ENCODE data around the gene GORASP1. TPM values are rescaled to one million over a fixed set of nuclear protein-coding genes. Genes with fewer than 3 reads are reported as not detected.

The GORASP1 gene
- total and polyA plus RNA-seq, 2 experiments from 2014 or later: 69.3 to 135 TPM

DNA sequence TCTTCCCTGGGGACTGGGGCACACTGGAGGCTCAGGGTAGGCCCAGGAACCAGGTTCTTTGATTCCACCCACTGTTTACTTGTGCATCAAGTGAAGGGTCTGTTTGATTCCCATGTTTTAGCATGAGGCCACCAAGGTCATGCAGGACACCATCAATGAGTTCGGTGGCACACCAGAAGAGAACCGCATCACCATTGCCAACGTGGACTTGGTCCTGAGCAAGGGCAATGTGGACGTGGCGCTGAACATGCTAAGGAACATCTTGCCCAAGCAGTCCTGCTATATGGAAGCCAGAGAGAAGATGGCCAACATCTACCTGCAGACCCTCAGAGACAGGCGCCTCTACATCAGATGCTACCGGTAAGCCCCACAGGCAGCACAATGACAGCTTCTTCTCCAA, 21.5 kb upstream of the GORASP1 start:
- no peaks in the 10 kb centered on the region for H3K9me3 ChIP-seq (ENCODE audit: low read depth)
- no peaks in the 10 kb centered on the region for H3K27me3 ChIP-seq
- H3K4me1 ChIP-seq (ENCODE audit: low read depth): peaks cover 2% of the 10 kb centered on the region

DNA sequence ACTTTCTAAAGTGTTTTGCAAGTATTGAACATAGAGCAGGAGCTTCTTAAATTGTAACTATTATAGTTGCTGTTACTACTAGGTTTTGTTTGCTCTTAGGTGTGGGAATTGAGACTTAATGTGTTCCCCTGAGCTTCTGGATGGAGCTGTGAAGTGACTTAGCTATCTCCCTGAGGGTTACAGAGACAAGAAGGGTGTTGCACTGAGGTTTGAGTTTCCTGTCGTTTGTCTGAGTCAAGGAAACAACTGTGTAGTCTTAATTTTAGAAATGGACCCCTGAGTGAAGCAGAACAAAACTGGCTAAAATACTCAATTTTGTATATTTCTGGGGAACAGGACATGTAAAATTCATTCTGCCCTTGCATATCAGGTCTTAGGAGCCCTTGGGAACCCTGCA, 20.5 kb upstream of the GORASP1 start:
- H3K4me3 ChIP-seq: no peak overlapping the region
- no peak overlapping the region for H3K27ac ChIP-seq
- DNase-seq (ENCODE audit: low read depth in 1 of 2, low spot score in 1 of 2): no peak
- no peaks in the 10 kb centered on the region for H3K9me3 ChIP-seq (ENCODE audit: low read depth)
- no peaks in the 10 kb centered on the region for H3K36me3 ChIP-seq
- no peaks in the 10 kb centered on the region for H3K27me3 ChIP-seq
- TF ChIP-seq, protein P1, sequence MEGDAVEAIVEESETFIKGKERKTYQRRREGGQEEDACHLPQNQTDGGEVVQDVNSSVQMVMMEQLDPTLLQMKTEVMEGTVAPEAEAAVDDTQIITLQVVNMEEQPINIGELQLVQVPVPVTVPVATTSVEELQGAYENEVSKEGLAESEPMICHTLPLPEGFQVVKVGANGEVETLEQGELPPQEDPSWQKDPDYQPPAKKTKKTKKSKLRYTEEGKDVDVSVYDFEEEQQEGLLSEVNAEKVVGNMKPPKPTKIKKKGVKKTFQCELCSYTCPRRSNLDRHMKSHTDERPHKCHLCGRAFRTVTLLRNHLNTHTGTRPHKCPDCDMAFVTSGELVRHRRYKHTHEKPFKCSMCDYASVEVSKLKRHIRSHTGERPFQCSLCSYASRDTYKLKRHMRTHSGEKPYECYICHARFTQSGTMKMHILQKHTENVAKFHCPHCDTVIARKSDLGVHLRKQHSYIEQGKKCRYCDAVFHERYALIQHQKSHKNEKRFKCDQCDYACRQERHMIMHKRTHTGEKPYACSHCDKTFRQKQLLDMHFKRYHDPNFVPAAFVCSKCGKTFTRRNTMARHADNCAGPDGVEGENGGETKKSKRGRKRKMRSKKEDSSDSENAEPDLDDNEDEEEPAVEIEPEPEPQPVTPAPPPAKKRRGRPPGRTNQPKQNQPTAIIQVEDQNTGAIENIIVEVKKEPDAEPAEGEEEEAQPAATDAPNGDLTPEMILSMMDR (IDR thresholded peaks at IDR 0.05; ENCODE audit: low read depth, low read length): no peak
- H3K4me1 ChIP-seq (ENCODE audit: low read depth): peaks cover 2% of the 10 kb centered on the region

More for the DNA sequence above, 21.5 kb upstream of the GORASP1 start:
- TF ChIP-seq, protein P1 (IDR thresholded peaks at IDR 0.05; ENCODE audit: low read depth, low read length): no peak
- DNase-seq (ENCODE audit: low read depth in 1 of 2, low spot score in 1 of 2): no peak
- Histone ChIP-seq H3K4me3 (no peak overlapping the region), H3K36me3 (no peaks in the 10 kb centered on the region), H3K27ac (no peak overlapping the region)

DNA sequence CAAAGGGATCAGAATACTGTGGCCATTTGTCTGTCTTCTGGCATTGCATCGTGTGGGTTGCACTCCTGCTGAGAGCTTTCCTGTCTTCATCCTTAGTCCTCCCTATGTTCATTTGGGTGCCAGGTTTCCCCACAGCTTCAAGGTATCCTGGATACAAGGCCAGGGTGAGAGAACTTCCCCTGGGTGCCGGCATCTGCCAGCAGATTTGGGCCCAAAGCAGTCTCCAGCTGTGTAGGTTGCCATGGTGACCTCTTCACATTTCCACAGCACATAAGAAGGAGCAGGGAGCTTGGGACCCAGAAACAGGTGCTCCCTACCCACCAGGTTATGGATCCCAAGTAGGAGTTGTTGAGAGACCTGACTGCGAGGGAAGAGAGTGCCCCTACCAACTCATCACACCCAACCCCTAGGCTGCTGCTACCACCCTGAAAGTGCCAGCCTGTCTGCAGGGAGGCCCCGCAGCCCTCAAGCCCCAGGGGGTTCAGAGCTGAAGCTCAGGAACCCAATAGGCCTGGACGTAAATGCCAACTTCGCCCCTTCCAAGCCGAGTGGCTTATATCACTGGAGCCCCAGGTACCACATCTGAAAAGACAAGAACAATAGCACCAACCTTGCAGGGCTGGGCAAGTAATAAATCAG, 20.0 kb upstream of the GORASP1 start:
- DNase-seq (ENCODE audit: low read depth in 1 of 2, low spot score in 1 of 2): no peak

DNA sequence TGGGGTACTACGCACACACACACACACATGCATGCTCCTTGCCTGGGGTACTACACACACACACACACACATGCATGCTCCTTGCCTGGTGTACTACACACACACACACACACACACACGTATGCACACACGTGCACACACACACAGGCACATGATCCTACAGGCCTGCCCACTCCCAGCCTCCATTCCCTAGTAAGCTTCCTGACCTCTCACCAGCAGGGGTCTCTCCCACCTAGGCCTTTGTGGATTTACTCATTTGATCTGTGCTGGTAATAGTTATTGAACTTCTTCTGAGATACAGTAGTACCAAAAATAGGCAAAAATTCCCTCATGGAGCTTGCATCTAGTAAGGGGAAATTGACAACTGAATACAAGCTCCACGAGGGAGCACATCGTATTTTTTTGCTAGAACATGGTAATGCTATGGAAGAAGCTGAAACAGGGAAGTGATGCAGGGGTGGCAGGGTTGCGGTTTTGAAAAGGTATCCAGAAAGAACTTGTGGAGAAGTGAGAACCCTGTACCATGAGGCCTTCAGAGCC, 19.2 kb upstream of the GORASP1 start:
- Histone ChIP-seq H3K4me3 (no peak overlapping the region), H3K27me3 (no peaks in the 10 kb centered on the region), H3K36me3 (no peaks in the 10 kb centered on the region), H3K9me3 (ENCODE audit: low read depth) (no peaks in the 10 kb centered on the region), H3K4me1 (ENCODE audit: low read depth) (peaks cover 2% of the 10 kb centered on the region), H3K27ac (no peak overlapping the region)
- TF ChIP-seq, protein P1 (IDR thresholded peaks at IDR 0.05; ENCODE audit: low read depth, low read length): peak; percentile 77
- peak; percentile 62 to 78 for DNase-seq (ENCODE audit: low read depth in 1 of 2, low spot score in 1 of 2)

More for the DNA sequence above, 20.0 kb upstream of the GORASP1 start:
- H3K4me3 ChIP-seq: no peak overlapping the region
- H3K27ac ChIP-seq: no peak overlapping the region
- H3K36me3 ChIP-seq: no peaks in the 10 kb centered on the region
- TF ChIP-seq, protein P1 (IDR thresholded peaks at IDR 0.05; ENCODE audit: low read depth, low read length): no peak
- peaks cover 2% of the 10 kb centered on the region for H3K4me1 ChIP-seq (ENCODE audit: low read depth)
- no peaks in the 10 kb centered on the region for H3K27me3 ChIP-seq
- H3K9me3 ChIP-seq (ENCODE audit: low read depth): no peaks in the 10 kb centered on the region

DNA sequence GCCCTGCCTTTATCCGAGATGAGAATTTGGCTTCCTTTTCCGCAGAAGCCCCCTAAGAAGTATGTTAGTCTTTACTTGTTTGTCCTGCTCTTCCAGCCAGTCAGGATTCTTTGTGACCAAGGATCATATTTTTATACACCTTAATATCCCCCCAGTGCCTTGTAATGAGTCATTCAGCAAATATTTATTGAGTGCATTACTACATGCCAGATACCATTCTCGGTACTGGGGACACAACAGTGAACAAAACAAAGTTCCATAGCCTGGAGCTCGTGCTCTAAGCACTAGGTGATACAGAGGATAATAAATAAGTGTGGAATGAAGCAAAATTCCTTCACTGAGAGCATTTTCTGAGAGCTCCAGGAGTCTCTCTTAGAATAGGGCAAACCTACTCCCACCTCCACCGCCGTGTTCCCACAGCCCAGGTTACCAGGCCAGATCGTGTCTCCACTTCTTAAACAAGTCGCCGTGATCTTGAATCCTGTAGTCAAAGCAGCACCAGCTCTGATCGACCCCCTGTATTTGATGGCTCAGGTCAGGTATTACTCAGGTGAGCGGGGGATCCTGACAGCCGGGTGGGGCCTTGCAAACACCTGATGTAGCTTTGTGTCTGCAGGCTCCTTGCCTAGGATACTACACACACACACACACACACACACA, 18.5 kb upstream of the GORASP1 start:
- H3K4me3 ChIP-seq: no peak overlapping the region
- DNase-seq (ENCODE audit: low read depth in 1 of 2, low spot score in 1 of 2): peak in 1 of 2 donors; percentile 30
- no peaks in the 10 kb centered on the region for H3K36me3 ChIP-seq
- peaks cover 2% of the 10 kb centered on the region for H3K4me1 ChIP-seq (ENCODE audit: low read depth)
- H3K27me3 ChIP-seq: no peaks in the 10 kb centered on the region
- H3K9me3 ChIP-seq (ENCODE audit: low read depth): no peaks in the 10 kb centered on the region
- H3K27ac ChIP-seq: no peak overlapping the region
- TF ChIP-seq, protein P1 (IDR thresholded peaks at IDR 0.05; ENCODE audit: low read depth, low read length): no peak
